ENCODE results near the gene GRIK4. TPM values are rescaled to one million over a fixed set of nuclear protein-coding genes. Genes with fewer than 3 reads are reported as not detected.

Gene GRIK4
- total RNA-seq, 2 experiments from 2014 or later: not detected

GRCh38 chr11:120801801-120802689 is 290.5 kb downstream of the GRIK4 start:
- ChIA-PET CTCF (no interaction called here), POLR2A (no interaction called here)
- peaks cover 47% of the 10 kb centered on the region for H3K27me3 Mint-ChIP-seq
- ATAC-seq (ENCODE audit: poor library complexity) (no peak), DNase-seq (peak; percentile 8 to 58 (median 22))
- no peaks in the 10 kb centered on the region for H3K9me3 Mint-ChIP-seq
- TF ChIP-seq, protein P1, sequence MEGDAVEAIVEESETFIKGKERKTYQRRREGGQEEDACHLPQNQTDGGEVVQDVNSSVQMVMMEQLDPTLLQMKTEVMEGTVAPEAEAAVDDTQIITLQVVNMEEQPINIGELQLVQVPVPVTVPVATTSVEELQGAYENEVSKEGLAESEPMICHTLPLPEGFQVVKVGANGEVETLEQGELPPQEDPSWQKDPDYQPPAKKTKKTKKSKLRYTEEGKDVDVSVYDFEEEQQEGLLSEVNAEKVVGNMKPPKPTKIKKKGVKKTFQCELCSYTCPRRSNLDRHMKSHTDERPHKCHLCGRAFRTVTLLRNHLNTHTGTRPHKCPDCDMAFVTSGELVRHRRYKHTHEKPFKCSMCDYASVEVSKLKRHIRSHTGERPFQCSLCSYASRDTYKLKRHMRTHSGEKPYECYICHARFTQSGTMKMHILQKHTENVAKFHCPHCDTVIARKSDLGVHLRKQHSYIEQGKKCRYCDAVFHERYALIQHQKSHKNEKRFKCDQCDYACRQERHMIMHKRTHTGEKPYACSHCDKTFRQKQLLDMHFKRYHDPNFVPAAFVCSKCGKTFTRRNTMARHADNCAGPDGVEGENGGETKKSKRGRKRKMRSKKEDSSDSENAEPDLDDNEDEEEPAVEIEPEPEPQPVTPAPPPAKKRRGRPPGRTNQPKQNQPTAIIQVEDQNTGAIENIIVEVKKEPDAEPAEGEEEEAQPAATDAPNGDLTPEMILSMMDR (IDR thresholded peaks at IDR 0.05): peak; percentile 95
- no peak overlapping the region for H3K4me3 Mint-ChIP-seq
- no peaks in the 10 kb centered on the region for H3K4me1 Mint-ChIP-seq (ENCODE audit: low read depth)
- Histone ChIP-seq H3K36me3 (ENCODE audit: insufficient read depth, low read length) (no peaks in the 10 kb centered on the region), H3K27ac (ENCODE audit: low read depth in 1 of 2, low read length in 2 of 2) (no peak overlapping the region), H3K4me1 (ENCODE audit: insufficient read depth, low read length) (no peaks in the 10 kb centered on the region), H3K9me3 (ENCODE audit: control insufficient read depth in 1 of 2, insufficient read depth in 1 of 2, low read length in 2 of 2) (no peaks in the 10 kb centered on the region), H3K27me3 (ENCODE audit: control insufficient read depth in 1 of 2, insufficient read depth in 2 of 2, low read length in 2 of 2) (peaks cover 7 to 8% of the 10 kb centered on the region in 2 experiments), H3K4me3 (ENCODE audit: low read length) (no peak overlapping the region)
- no peak overlapping the region for H3K27ac Mint-ChIP-seq
- intact Hi-C loops (cut with DNase I, micrococcal nuclease): loop anchor here in 1 of 2 experiments (2.0 kb wide), 1 partner anchor 467 kb away; no protein-coding TSS in a partner anchor
- no peaks in the 10 kb centered on the region for H3K36me3 Mint-ChIP-seq (ENCODE audit: low read depth)

DNA sequence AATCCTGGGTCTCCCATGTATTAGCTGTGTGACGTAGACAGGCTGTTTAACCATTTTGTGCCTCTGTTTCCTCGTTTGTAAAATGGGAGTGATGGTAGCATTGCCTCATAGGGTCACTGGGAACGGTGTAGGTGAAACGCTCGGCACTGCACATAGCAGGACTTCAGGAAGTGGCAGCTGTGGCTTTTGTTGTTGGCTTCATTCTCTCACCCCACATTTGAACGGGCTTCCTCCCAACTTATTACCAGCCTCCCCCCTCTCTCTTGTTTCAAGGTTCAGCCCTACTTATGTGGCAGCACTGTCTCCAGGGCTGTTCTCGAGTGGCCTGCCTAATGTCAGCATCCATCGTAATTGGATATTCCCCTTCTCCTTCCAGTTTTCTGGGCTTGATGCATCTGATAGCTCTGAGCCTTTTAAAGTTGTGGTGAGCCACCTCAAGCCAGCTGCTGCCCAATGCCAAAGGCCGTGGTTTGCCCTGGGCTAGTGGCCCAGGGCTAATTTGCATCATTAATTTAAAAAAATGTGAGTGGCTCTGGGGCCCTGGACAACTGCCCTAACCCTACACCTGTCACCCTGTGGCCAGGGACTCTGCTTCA is 294.5 kb downstream of the GRIK4 start:
- DNase-seq: peak in 1 of 14 experiments; percentile 5
- Histone ChIP-seq H3K9me3 (ENCODE audit: control insufficient read depth in 1 of 2, insufficient read depth in 1 of 2, low read length in 2 of 2) (no peaks in the 10 kb centered on the region), H3K36me3 (ENCODE audit: insufficient read depth, low read length) (no peaks in the 10 kb centered on the region), H3K27me3 (ENCODE audit: control insufficient read depth in 1 of 2, insufficient read depth in 2 of 2, low read length in 2 of 2) (peaks cover 7 to 13% of the 10 kb centered on the region in 2 experiments), H3K4me1 (ENCODE audit: insufficient read depth, low read length) (no peaks in the 10 kb centered on the region), H3K27ac (ENCODE audit: low read depth in 1 of 2, low read length in 2 of 2) (no peak overlapping the region), H3K4me3 (ENCODE audit: low read length) (no peak overlapping the region)
- CTCF ChIA-PET: no interaction called here
- TF ChIP-seq, protein P1 (IDR thresholded peaks at IDR 0.05): no peak
- peaks cover 46% of the 10 kb centered on the region for H3K27me3 Mint-ChIP-seq
- no peak overlapping the region for H3K27ac Mint-ChIP-seq
- no peak overlapping the region for H3K4me3 Mint-ChIP-seq
- no peaks in the 10 kb centered on the region for H3K4me1 Mint-ChIP-seq (ENCODE audit: low read depth)
- no peaks in the 10 kb centered on the region for H3K9me3 Mint-ChIP-seq
- ATAC-seq (ENCODE audit: poor library complexity): no peak
- POLR2A ChIA-PET: interaction anchor here (0.6 kb wide), 1 partner anchor 206 kb away, joined by 3 read pairs; no protein-coding TSS in a partner anchor
- H3K36me3 Mint-ChIP-seq (ENCODE audit: low read depth): no peaks in the 10 kb centered on the region
- intact Hi-C loops (cut with DNase I, micrococcal nuclease): no loop called here

- H3K4me3 Mint-ChIP-seq: no peak overlapping the region
- no peaks in the 10 kb centered on the region for H3K4me1 ChIP-seq (ENCODE audit: insufficient read depth, low read length)
- no peaks in the 10 kb centered on the region for H3K36me3 Mint-ChIP-seq (ENCODE audit: low read depth)
- TF ChIP-seq, protein P1 (IDR thresholded peaks at IDR 0.05): no peak
- H3K9me3 Mint-ChIP-seq: no peaks in the 10 kb centered on the region
- H3K4me1 Mint-ChIP-seq (ENCODE audit: low read depth): no peaks in the 10 kb centered on the region
- H3K27me3 Mint-ChIP-seq: peaks cover 33% of the 10 kb centered on the region
- H3K27me3 ChIP-seq (ENCODE audit: control insufficient read depth in 1 of 2, insufficient read depth in 2 of 2, low read length in 2 of 2): peaks cover 4 to 13% of the 10 kb centered on the region in 2 experiments
- H3K4me3 ChIP-seq (ENCODE audit: low read length): no peak overlapping the region
- H3K27ac ChIP-seq (ENCODE audit: low read depth in 1 of 2, low read length in 2 of 2): no peak overlapping the region
- no peak for DNase-seq
- CTCF ChIA-PET: no interaction called here
- no peak overlapping the region for H3K27ac Mint-ChIP-seq
- intact Hi-C loops (cut with DNase I, micrococcal nuclease): no loop called here
- H3K9me3 ChIP-seq (ENCODE audit: control insufficient read depth in 1 of 2, insufficient read depth in 1 of 2, low read length in 2 of 2): no peaks in the 10 kb centered on the region
- no peak for ATAC-seq (ENCODE audit: poor library complexity)
- POLR2A ChIA-PET: no interaction called here
- H3K36me3 ChIP-seq (ENCODE audit: insufficient read depth, low read length): no peaks in the 10 kb centered on the region
These were observed 296.0 kb downstream of the GRIK4 start for GRCh38 chr11:120807414-120808150.

Data from CD4-positive, alpha-beta T cell (primary cell).